ENCODE data around the gene PLEKHA5.

- TF ChIP-seq CTCF (conservative IDR thresholded peaks at IDR 0.05; ENCODE audit: low read depth, low read length) (no peak), RAD21 (IDR thresholded peaks at IDR 0.05; ENCODE audit: low read length) (no peak), POLR2A (IDR thresholded peaks at IDR 0.05; ENCODE audit: low read depth, low read length) (no peak), RFX5 (IDR thresholded peaks at IDR 0.05; ENCODE audit: low read depth, low read length) (no peak)
- TF ChIP-seq, protein P1, sequence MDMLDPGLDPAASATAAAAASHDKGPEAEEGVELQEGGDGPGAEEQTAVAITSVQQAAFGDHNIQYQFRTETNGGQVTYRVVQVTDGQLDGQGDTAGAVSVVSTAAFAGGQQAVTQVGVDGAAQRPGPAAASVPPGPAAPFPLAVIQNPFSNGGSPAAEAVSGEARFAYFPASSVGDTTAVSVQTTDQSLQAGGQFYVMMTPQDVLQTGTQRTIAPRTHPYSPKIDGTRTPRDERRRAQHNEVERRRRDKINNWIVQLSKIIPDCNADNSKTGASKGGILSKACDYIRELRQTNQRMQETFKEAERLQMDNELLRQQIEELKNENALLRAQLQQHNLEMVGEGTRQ (IDR thresholded peaks at IDR 0.05; ENCODE audit: low read depth, low read length), result no peak
Observed at GRCh38 chr12:19242581-19242980, 113.0 kb downstream of the PLEKHA5 start.

Measured in IMR-90 (cell line).